C4-2B (cell line): ENCODE data around the gene PTGER4.

Source experiments
- ZFX ChIP-seq: fragments of 450-650 bp; IDR thresholded peaks from 2 replicates; pipeline ENCODE4 v1.6.1; 2017
- TF ChIP-seq, protein P1 (sequence below): fragments of 450-650 bp; conservative IDR thresholded peaks from 2 replicates; pipeline ENCODE4 v1.5.1; 2017; ENCODE audit warnings: mild to moderate bottlenecking

GRCh38 chr5:40677456-40677855 lies 2.3 kb upstream of the PTGER4 start:
- TF ChIP-seq, protein P1, sequence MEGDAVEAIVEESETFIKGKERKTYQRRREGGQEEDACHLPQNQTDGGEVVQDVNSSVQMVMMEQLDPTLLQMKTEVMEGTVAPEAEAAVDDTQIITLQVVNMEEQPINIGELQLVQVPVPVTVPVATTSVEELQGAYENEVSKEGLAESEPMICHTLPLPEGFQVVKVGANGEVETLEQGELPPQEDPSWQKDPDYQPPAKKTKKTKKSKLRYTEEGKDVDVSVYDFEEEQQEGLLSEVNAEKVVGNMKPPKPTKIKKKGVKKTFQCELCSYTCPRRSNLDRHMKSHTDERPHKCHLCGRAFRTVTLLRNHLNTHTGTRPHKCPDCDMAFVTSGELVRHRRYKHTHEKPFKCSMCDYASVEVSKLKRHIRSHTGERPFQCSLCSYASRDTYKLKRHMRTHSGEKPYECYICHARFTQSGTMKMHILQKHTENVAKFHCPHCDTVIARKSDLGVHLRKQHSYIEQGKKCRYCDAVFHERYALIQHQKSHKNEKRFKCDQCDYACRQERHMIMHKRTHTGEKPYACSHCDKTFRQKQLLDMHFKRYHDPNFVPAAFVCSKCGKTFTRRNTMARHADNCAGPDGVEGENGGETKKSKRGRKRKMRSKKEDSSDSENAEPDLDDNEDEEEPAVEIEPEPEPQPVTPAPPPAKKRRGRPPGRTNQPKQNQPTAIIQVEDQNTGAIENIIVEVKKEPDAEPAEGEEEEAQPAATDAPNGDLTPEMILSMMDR = no peak
- no peak for TF ChIP-seq ZFX
